HG03469 (cell line): ENCODE results near the gene ATXN1.
"Not testable (repeated sequence)": the region's sequence is repeated elsewhere in the genome, so short reads cannot be mapped to it uniquely, and the experiment has no call there.

Experiments
- ATAC-seq: cut with Tn5 transposase; IDR thresholded peaks from one replicate; pipeline ENCODE4 v1.9.1; 2021; ENCODE audit warnings: mild to moderate bottlenecking, moderate library complexity, moderate number of reproducible peaks; ENCODE audit not compliant: unreplicated experiment

Gene ATXN1

DNA sequence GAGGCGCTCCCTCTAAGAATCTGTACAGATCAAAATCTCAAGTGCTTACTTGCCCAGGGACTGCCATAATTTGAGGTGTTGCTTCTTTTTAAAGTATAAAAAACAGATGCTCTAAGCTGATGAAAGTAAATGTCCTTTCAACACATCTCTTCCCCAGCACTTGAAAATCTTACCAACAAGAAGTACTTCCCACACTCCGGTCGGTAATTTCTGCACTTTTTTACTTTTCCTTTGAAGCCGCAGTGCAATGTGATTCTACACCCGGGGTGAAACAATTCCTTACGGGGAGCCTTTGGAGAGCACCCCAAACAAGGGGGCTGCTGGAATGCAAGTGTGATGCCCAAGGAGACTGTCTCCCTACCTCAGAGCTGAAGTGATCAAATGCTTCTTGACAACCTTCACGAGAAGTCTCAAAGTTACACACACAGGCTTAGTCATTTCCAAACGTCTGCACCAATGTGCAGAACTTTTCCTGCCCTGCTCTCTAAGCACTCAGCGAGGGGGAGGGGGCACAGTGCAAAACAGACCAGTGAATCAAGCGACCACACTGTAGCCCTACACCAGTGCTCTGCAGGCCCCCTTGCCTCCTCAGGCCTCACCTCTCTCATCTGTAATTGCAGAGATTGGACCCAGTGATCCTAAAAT, 56.7 kb downstream of the ATXN1 start:
- no peak for ATAC-seq

GRCh38 chr6:16702627-16703378, 58.5 kb downstream of the ATXN1 start:
- ATAC-seq, result not testable (repeated sequence)

- no peak for ATAC-seq
Observed at GRCh38 chr6:16700916-16701234, 60.4 kb downstream of the ATXN1 start.

DNA sequence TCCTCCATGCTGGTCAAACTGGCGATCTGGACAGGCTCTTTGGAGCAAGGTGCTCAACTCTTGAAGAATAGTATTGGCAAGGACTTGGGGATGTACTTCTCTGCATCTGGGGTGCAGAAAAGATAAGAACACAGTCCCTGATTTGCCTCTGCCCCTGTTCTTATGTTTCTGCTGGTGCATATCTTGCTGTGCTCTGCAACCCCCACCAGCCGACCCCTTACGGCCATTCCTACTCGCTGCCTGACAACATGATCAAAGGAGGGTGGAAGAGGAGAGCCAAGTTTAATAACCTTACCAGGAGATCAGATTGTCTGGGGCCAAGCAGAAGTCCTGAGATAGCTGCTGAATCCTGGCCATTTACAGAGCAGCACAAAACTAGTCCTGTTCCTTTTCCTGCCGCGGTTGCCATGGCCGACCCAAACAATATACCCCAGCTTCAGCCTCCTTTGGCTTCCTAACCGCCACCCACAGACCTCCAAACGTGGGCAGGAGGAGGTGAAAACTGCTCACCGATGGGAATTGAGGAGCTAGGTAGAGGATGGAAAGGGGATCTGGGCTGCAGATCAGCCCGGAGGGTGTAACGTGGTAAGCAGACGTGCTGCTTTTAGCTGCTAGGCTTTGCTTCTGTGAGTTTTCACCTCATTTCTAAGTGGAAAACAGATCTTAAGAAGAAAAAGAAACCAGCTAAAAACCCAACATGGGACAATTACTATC, 60.9 kb downstream of the ATXN1 start:
- no peak for ATAC-seq

GRCh38 chr6:16698997-16699868, 62.0 kb downstream of the ATXN1 start:
- no peak for ATAC-seq

GRCh38 chr6:16698162-16698533, 63.1 kb downstream of the ATXN1 start:
- ATAC-seq, result no peak

DNA sequence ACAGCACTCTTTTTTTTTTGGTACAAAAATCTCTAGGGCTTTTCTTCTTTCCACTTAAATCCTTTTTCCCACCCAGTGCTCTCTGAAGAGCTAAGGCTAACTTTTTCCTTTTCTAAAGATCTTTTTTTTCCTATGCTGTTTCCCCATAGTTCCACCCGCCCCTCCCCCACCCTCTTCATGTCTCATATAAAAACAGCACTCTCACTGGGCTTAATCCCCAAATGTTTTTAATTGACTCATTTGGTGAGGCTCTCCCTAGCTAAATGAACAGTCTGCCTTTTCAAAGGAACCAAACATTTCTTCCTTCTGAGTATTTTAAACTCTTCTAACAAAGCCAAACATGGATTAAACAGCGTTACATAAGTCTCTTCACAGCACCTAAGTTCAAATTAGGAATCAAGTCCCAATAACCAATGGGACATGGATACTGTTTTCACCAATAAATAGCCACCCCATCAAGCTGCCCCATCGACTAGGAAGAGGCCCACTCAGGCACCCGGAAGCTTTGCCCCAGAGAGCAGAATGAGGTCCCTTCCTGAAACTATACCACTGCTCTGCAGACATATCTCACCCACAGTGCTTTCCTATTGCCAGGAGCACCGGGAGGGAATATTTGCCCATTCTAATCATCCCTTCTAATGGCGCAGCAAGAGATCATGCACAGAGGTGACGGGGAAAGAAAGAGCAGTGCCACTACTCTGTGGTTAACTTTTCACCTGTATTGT, 63.7 kb downstream of the ATXN1 start:
- ATAC-seq, result no peak

- ATAC-seq, result no peak
Observed at GRCh38 chr6:16696496-16696895, 64.8 kb downstream of the ATXN1 start.

- ATAC-seq, result peak; percentile 49
Observed at GRCh38 chr6:16694781-16695578, 66.3 kb downstream of the ATXN1 start.

GRCh38 chr6:16691324-16691723, 69.9 kb downstream of the ATXN1 start:
- ATAC-seq, result no peak

GRCh38 chr6:16690608-16691142, 70.6 kb downstream of the ATXN1 start:
- ATAC-seq, result peak; percentile 53

DNA sequence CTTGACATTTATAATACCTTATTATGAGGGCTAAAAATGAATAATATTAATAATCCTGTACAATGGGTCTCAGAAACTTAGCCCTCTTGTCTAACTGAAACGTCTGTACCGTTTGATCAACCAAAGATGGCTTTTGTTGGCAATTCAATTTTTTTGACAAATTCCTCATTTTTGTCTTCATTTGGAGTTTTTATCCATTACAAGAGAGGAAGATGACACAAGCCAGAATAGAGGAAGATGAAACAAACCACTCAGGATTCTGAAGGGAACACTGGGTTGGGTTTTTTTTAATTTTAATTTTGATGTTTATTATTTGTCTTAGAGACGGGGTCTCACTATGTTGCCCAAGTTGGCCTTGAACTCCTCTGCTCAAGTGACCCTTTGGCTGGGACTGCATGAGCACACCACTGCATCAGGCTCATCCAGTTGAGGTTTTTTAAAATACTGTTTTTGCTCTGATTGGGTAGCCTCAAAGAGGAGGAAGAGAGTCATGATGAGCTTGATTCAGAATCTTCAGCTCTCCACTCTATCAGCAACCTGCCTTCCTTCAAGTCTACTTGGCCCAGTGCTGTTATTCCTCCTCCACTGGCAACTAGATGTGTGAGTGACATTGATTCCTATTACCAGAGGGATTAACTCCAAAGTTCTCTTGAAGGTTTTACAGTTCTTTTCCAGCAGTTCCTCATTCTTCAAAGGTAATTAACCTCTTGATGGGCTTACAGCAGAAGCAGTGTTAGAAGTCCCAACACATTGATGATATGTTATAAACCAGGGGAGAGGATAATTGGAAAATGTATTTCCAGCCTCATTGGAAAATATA, 71.3 kb downstream of the ATXN1 start:
- no peak for ATAC-seq

GRCh38 chr6:16688984-16689636, 72.2 kb downstream of the ATXN1 start:
- ATAC-seq, result no peak

DNA sequence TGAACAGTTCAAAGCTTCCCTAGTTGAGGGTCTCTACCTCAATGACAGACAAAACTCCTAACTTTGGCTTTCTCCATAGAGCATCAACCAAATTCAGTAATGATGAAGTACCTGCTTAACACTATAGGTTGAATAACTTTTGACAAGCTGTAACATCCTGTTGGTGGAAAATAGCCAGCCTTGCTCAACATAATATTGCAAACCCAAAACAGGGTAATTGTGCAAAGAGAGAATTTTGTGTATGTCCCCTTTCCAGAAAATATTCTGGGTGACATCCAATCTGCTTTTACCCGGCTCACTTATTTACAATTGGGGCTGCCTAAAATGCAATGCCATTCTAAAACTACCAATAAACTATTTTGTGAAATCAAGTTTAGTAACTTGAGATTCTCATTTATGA, 72.8 kb downstream of the ATXN1 start:
- ATAC-seq, result no peak

- no peak for ATAC-seq
Observed at GRCh38 chr6:16687045-16687444, 74.2 kb downstream of the ATXN1 start.

GRCh38 chr6:16684896-16685554, 76.2 kb downstream of the ATXN1 start:
- ATAC-seq, result no peak

GRCh38 chr6:16684195-16684689, 77.0 kb downstream of the ATXN1 start:
- ATAC-seq, result no peak
